ENCODE results near the gene SYT13. TPM values are rescaled to one million over a fixed set of nuclear protein-coding genes. Genes with fewer than 3 reads are reported as not detected.

The SYT13 gene
- total and polyA plus RNA-seq, 12 donors, result 0.51 to 7.7 (median 2.3) TPM

DNA sequence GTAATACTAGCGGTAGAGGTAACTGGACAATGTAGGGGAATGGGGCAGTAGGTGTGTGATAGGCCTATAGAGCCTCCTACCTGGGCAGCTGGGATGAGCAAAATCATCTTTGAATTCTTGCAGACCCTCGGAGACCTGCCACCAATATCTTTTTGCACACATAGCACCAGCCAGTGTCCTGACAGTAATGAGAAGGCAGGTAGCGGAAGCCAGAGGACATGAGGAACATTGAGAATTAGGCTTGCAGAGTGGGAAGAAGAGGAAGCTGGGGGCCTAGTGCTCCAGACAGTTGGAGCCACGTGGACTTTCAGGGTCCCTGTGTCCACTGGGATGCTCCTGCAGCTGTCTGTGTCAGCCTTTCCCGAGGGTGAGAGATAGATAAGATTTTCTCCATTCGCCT is 17.2 kb upstream of the SYT13 start:
- intact Hi-C loops (cut with DNase I), result loop anchor here in 1 of 10 donors (10.0 kb wide), 1 partner anchor 369 kb away; no protein-coding TSS in a partner anchor
- DNase-seq, result no peak
- WGBS, 2 donors, result 80 to 82% methylated on average over 6 of the region's 6 CpGs

DNA sequence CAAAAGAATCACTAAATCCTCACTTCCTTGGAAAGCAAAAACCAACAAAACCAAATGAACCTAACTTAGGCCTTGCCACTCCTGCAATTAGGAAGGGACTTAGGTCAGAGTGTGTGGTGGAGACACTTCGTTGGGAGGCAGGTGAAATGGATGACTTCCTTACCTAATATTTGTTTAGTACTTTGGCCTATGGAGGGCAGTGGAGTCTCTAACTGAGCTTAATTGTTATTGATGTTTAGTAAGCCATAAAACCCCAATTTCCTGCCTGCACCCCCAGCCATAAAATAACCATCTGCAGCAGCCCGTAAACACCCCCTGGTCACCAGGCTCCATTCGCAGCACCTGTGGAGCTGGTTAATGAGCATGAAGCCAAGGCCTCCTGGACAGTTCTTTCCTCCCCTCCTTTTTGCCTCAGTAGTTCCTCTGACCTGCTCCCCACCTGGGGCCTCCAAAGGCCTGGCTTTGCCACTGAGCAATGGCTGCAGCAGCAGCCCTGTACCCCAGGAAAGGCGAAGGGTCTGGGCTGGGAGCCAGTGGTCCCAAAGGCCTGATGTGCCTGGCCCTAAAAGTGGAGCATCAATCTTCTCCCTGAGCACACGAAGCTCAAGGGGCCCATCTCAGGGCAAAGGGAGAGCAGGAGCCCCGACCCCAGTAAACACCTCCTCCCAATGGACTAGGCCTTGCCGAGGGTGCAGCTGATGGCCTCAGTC is 15.6 kb upstream of the SYT13 start:
- Histone ChIP-seq H3K9me3 (no peaks in the 10 kb centered on the region), H3K36me3 (no peaks in the 10 kb centered on the region), H3K4me1 (no peaks in the 10 kb centered on the region), H3K27ac (no peak overlapping the region), H3K27me3 (peaks cover 0 to 9% (median 0%) of the 10 kb centered on the region in 7 donors), H3K4me3 (no peak overlapping the region)
- ATAC-seq, result no peak
- WGBS, 2 donors, result 89 to 91% methylated on average over 7 of the region's 7 CpGs
- TF ChIP-seq, protein P1, sequence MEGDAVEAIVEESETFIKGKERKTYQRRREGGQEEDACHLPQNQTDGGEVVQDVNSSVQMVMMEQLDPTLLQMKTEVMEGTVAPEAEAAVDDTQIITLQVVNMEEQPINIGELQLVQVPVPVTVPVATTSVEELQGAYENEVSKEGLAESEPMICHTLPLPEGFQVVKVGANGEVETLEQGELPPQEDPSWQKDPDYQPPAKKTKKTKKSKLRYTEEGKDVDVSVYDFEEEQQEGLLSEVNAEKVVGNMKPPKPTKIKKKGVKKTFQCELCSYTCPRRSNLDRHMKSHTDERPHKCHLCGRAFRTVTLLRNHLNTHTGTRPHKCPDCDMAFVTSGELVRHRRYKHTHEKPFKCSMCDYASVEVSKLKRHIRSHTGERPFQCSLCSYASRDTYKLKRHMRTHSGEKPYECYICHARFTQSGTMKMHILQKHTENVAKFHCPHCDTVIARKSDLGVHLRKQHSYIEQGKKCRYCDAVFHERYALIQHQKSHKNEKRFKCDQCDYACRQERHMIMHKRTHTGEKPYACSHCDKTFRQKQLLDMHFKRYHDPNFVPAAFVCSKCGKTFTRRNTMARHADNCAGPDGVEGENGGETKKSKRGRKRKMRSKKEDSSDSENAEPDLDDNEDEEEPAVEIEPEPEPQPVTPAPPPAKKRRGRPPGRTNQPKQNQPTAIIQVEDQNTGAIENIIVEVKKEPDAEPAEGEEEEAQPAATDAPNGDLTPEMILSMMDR (IDR thresholded peaks at IDR 0.05), result no peak
- intact Hi-C loops (cut with DNase I), result loop anchor here in 1 of 10 donors (10.0 kb wide), 1 partner anchor 367 kb away; no protein-coding TSS in a partner anchor
- no peak for DNase-seq

More for the DNA sequence above, 17.2 kb upstream of the SYT13 start:
- H3K27me3 ChIP-seq, result peaks cover 0 to 9% (median 0%) of the 10 kb centered on the region in 7 donors
- no peaks in the 10 kb centered on the region for H3K36me3 ChIP-seq
- no peak overlapping the region for H3K4me3 ChIP-seq
- no peaks in the 10 kb centered on the region for H3K9me3 ChIP-seq
- H3K27ac ChIP-seq, result no peak overlapping the region
- TF ChIP-seq, protein P1 (IDR thresholded peaks at IDR 0.05), result no peak
- ATAC-seq, result no peak
- no peaks in the 10 kb centered on the region for H3K4me1 ChIP-seq

DNA sequence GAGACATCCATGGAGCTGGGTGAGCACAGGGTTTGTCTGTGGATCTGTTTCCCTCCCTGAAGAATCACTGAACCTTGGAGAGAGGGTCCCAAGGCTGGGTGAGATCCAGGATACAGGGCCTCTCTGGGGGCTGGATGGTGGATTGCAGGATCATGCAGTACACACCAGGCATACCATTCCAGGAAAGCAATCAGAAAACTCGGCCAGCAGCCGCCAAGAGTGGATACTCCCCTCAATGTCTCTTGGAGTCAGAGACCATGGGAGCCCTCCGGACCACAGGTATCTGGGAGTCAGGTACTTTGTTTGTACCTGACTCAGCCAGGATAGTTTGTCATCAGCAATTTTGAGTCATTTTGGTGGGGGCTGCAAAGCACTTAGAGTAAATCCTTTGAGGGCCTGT is 14.6 kb upstream of the SYT13 start:
- intact Hi-C loops (cut with DNase I), result loop anchor here in 1 of 10 donors (10.0 kb wide), 1 partner anchor 366 kb away; no protein-coding TSS in a partner anchor
- WGBS, 2 donors, result 84 to 90% methylated on average over 3 of the region's 3 CpGs
- Histone ChIP-seq H3K4me3 (no peak overlapping the region), H3K9me3 (no peaks in the 10 kb centered on the region), H3K4me1 (no peaks in the 10 kb centered on the region), H3K27me3 (peaks cover 0 to 9% (median 0%) of the 10 kb centered on the region in 7 donors), H3K27ac (no peak overlapping the region), H3K36me3 (no peaks in the 10 kb centered on the region)
- ATAC-seq (no peak), DNase-seq (no peak)
- TF ChIP-seq, protein P1 (IDR thresholded peaks at IDR 0.05), result no peak

DNA sequence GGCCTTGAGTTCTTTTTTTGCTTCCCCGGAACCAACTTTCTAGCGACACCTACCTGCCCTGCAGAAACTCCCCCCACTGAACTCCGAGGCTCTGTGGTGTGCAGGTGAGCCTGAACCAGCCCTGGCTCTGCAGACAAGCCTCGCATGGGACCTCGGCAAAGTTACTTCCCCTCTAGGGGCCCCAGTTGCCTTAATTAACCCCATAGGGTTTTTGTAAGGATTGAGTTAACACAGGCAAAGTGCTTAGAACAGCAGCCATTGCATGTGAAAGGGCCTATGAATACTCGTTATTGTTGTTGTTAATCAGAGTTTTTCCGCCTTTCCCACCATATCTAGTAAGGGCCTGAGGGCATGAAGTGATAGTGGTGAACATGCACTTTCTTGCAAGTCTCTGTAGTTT is 12.6 kb upstream of the SYT13 start:
- TF ChIP-seq, protein P1 (IDR thresholded peaks at IDR 0.05), result no peak
- DNase-seq (no peak), ATAC-seq (no peak)
- WGBS, 2 donors, result 52 to 57% methylated on average over 7 of the region's 7 CpGs
- H3K4me1 ChIP-seq, result no peaks in the 10 kb centered on the region
- intact Hi-C loops (cut with DNase I), result loop anchor here in 6 of 10 donors (10.0 kb wide), 2 partner anchors 364 to 374 kb away; no protein-coding TSS in a partner anchor
- no peak overlapping the region for H3K4me3 ChIP-seq
- no peak overlapping the region for H3K27ac ChIP-seq
- H3K27me3 ChIP-seq, result peaks cover 0 to 9% (median 0%) of the 10 kb centered on the region in 7 donors
- H3K36me3 ChIP-seq, result no peaks in the 10 kb centered on the region
- H3K9me3 ChIP-seq, result no peaks in the 10 kb centered on the region
